H1 (cell line): ENCODE results near the gene GPRIN3. TPM values are rescaled to one million over a fixed set of nuclear protein-coding genes. Genes with fewer than 3 reads are reported as not detected.

ENCODE experiments used
- CTCF ChIA-PET: fragments of 300-600 bp; sonication (Branson Sonifier 250); formaldehyde crosslinking; loops from one replicate; lab custom pipeline; 2021; ENCODE audit not compliant: partially characterized antibody; lab: Charles Lee
- POLR2A ChIA-PET: fragments of 300-600 bp; sonication (Branson Sonifier 250); formaldehyde crosslinking; loops from one replicate; lab custom pipeline; 2021; ENCODE audit warnings: inconsistent platforms; ENCODE audit not compliant: partially characterized antibody; lab: Charles Lee
- DNase-seq, 2 experiments: peaks; one replicate each; pipeline versions ENCODE4 v3.0.0 to v3.0.0-alpha.2; 2010 to 2022; ENCODE audit warnings: low spot score in 2 of 2, low read depth in 1 of 2, mixed read lengths in 1 of 2
- FAIRE-seq: peaks from 2 replicates; lab custom pipeline; 2011; peaks lifted over from hg19 to GRCh38; lab: Jason Lieb, UNC
- H2AFZ ChIP-seq: 2 replicates; pipeline ENCODE4 v1.8.1; 2012; ENCODE audit warnings: low read length, inconsistent platforms
- H2AK5ac ChIP-seq: 2 replicates; pipeline ENCODE4 v1.6.1; 2013; ENCODE audit warnings: low read depth, low read length
- H2BK120ac ChIP-seq: replicated peaks from 2 replicates; pipeline ENCODE3; 2013; ENCODE audit warnings: low read depth, low read length, inconsistent platforms
- H2BK12ac ChIP-seq: 2 replicates; pipeline ENCODE4 v1.6.1; 2013; ENCODE audit warnings: low read depth, low read length
- H2BK15ac ChIP-seq: 2 replicates; pipeline ENCODE4 v1.6.1; 2013; ENCODE audit warnings: low read length
- H2BK20ac ChIP-seq: 2 replicates; pipeline ENCODE4 v1.6.1; 2013; ENCODE audit warnings: low read length
- H2BK5ac ChIP-seq: 2 replicates; pipeline ENCODE4 v1.6.1; 2013; ENCODE audit warnings: low read depth, low read length
- H3K14ac ChIP-seq: 2 replicates; pipeline ENCODE4 v1.6.1; 2013; ENCODE audit warnings: inconsistent platforms; ENCODE audit not compliant: insufficient read length
- H3K18ac ChIP-seq: 2 replicates; pipeline ENCODE4 v1.6.1; 2013; ENCODE audit warnings: low read length; ENCODE audit errors: extremely low read depth
- H3K23ac ChIP-seq: 2 replicates; pipeline ENCODE4 v1.6.1; 2013; ENCODE audit warnings: inconsistent platforms; ENCODE audit not compliant: insufficient read length
- H3K23me2 ChIP-seq: 2 replicates; pipeline ENCODE4 v1.6.1; 2013; ENCODE audit warnings: low read depth, low read length
- H3K27ac ChIP-seq: 2 replicates; pipeline ENCODE4 v1.6.1; 2011; ENCODE audit warnings: low read depth, low read length, inconsistent platforms
- H3K27me3 ChIP-seq, 4 experiments: replicated peaks in 1 of 4; 1 replicate in 1 of 4; 2 replicates in 3 of 4; pipeline versions ENCODE4 v1.6.1 to v1.8.1; 2011 to 2013; ENCODE audit warnings: low read length in 3 of 4, mild to moderate bottlenecking in 3 of 4, inconsistent platforms in 2 of 4, mixed read lengths in 2 of 4, moderate library complexity in 1 of 4; ENCODE audit not compliant: control insufficient read depth in 3 of 4, insufficient read depth in 3 of 4; ENCODE audit errors: extremely low read depth in 1 of 4
- H3K36me3 ChIP-seq, 4 experiments: 2 replicates each; pipeline versions ENCODE4 v1.6.1 to v1.8.1; 2011 to 2013; ENCODE audit warnings: mild to moderate bottlenecking in 4 of 4, low read length in 3 of 4, moderate library complexity in 2 of 4, control low read depth in 1 of 4, inconsistent platforms in 1 of 4; ENCODE audit not compliant: insufficient read depth in 4 of 4, control insufficient read depth in 2 of 4
- H3K4ac ChIP-seq: replicated peaks from 2 replicates; pipeline ENCODE3; 2013; ENCODE audit warnings: low read length, low read depth, mixed read lengths, inconsistent platforms; ENCODE audit not compliant: insufficient read length
- H3K4me1 ChIP-seq, 4 experiments: replicated peaks in 1 of 4; 1 replicate in 1 of 4; 2 replicates in 3 of 4; pipeline versions ENCODE4 v1.6.1 to v1.8.1; 2011 to 2013; ENCODE audit warnings: low read length in 3 of 4, inconsistent platforms in 2 of 4, mixed read lengths in 1 of 4; ENCODE audit not compliant: insufficient read depth in 4 of 4, control insufficient read depth in 3 of 4
- H3K4me2 ChIP-seq, 2 experiments: 2 replicates each; pipeline versions ENCODE4 v1.6.1 to v1.8.1; 2011 to 2013; ENCODE audit warnings: low read depth in 2 of 2, low read length in 2 of 2, control low read depth in 1 of 2, inconsistent platforms in 1 of 2, mild to moderate bottlenecking in 1 of 2; ENCODE audit not compliant: insufficient read depth in 1 of 2
- H3K4me3 ChIP-seq, 4 experiments: fragments of 200-600, 300-600 bp in 1 of 4; sonication (generic), shearing (Covaris generic), sonication (Bioruptor Twin) in 1 of 4; 2 replicates each; pipeline versions ENCODE4 v1.5.1 to v1.8.1; 2011 to 2016; ENCODE audit warnings: low read length in 4 of 4, low read depth in 3 of 4, control low read depth in 2 of 4, inconsistent platforms in 2 of 4, mild to moderate bottlenecking in 2 of 4, mixed read lengths in 1 of 4, moderate library complexity in 1 of 4; ENCODE audit not compliant: insufficient read depth in 2 of 4; ENCODE audit errors: extremely low read depth in 1 of 4
- H3K56ac ChIP-seq: replicated peaks from 2 replicates; pipeline ENCODE3; 2013; ENCODE audit warnings: low read depth, mild to moderate bottlenecking, mixed read lengths, low read length, inconsistent platforms; ENCODE audit not compliant: insufficient read length
- H3K79me1 ChIP-seq: 2 replicates; pipeline ENCODE4 v1.6.1; 2013; ENCODE audit warnings: low read depth, low read length, control low read depth
- H3K79me2 ChIP-seq, 2 experiments: 2 replicates each; pipeline versions ENCODE4 v1.6.1 to v1.8.1; 2012 to 2013; ENCODE audit warnings: low read length in 2 of 2, mild to moderate bottlenecking in 2 of 2, inconsistent platforms in 1 of 2; ENCODE audit not compliant: insufficient read depth in 2 of 2, control insufficient read depth in 1 of 2
- H3K9ac ChIP-seq, 4 experiments: replicated peaks in 1 of 4; 1 replicate in 1 of 4; 2 replicates in 3 of 4; pipeline versions ENCODE4 v1.6.1 to v1.8.1; 2011 to 2013; ENCODE audit warnings: low read depth in 3 of 4, low read length in 3 of 4, control low read depth in 2 of 4, mild to moderate bottlenecking in 2 of 4, moderate library complexity in 2 of 4, inconsistent platforms in 1 of 4; ENCODE audit errors: extremely low read depth in 1 of 4
- H3K9me3 ChIP-seq, 2 experiments: 2 replicates each; pipeline versions ENCODE4 v1.6.1 to v1.8.1; 2012 to 2013; ENCODE audit warnings: mild to moderate bottlenecking in 2 of 2, moderate library complexity in 2 of 2, control low read depth in 1 of 2, inconsistent platforms in 1 of 2, low read depth in 1 of 2, low read length in 1 of 2, mixed read lengths in 1 of 2; ENCODE audit not compliant: insufficient read depth in 2 of 2
- H4K20me1 ChIP-seq, 2 experiments: replicated peaks in 1 of 2; 2 replicates each; pipeline versions ENCODE3 to v1.8.1; 2011 to 2013; ENCODE audit warnings: inconsistent platforms in 2 of 2, low read length in 2 of 2, mild to moderate bottlenecking in 1 of 2; ENCODE audit not compliant: insufficient read depth in 2 of 2, control insufficient read depth in 1 of 2
- H4K5ac ChIP-seq: 2 replicates; pipeline ENCODE4 v1.6.1; 2013; ENCODE audit warnings: low read length, low read depth, mixed read lengths, inconsistent platforms; ENCODE audit not compliant: insufficient read length
- H4K8ac ChIP-seq: 2 replicates; pipeline ENCODE4 v1.8.0; 2013; ENCODE audit warnings: mild to moderate bottlenecking, moderate library complexity, low read length, inconsistent platforms; ENCODE audit not compliant: insufficient read depth; ENCODE audit errors: extremely low read depth
- H4K91ac ChIP-seq: replicated peaks from 2 replicates; pipeline ENCODE3; 2013; ENCODE audit warnings: low read length, mixed read lengths, inconsistent platforms; ENCODE audit not compliant: insufficient read length
- BACH1 ChIP-seq: IDR thresholded peaks from 2 replicates; pipeline ENCODE4 v1.6.1; 2012; ENCODE audit warnings: low read length, improper control_type of control experiment
- BRCA1 ChIP-seq: IDR thresholded peaks from 2 replicates; pipeline ENCODE4 v1.6.1; 2012; ENCODE audit warnings: low read depth, low read length, improper control_type of control experiment
- CBX8 ChIP-seq: fragments of 300-800, 300-1000 bp; sonication (generic); IDR thresholded peaks from 2 replicates; pipeline ENCODE4 v1.7.1; 2016; ENCODE audit warnings: low read depth, low read length, borderline replicate concordance
- CTCF ChIP-seq, 3 experiments: IDR thresholded peaks; 1 replicate in 2 of 3; 2 replicates in 1 of 3; pipeline versions ENCODE4 v1.5.1 to v1.6.1; 2011; ENCODE audit warnings: low read length in 3 of 3, mild to moderate bottlenecking in 3 of 3, inconsistent platforms in 2 of 3, low read depth in 1 of 3, moderate library complexity in 1 of 3; ENCODE audit not compliant: insufficient read depth in 1 of 3; ENCODE audit errors: control extremely low read depth in 1 of 3
- SIRT6 ChIP-seq: IDR thresholded peaks from one replicate; pipeline ENCODE4 v1.7.1; 2012; ENCODE audit warnings: low read length, inconsistent platforms
- SP4 ChIP-seq: IDR thresholded peaks from 2 replicates; pipeline ENCODE4 v1.6.1; 2012; ENCODE audit warnings: low read length, inconsistent platforms
- TAF1 ChIP-seq: IDR thresholded peaks from 2 replicates; pipeline ENCODE4 v1.6.1; 2011; ENCODE audit warnings: mild to moderate bottlenecking, low read depth, low read length
- TBP ChIP-seq: IDR thresholded peaks from 2 replicates; pipeline ENCODE4 v1.6.1; 2011; ENCODE audit warnings: low read depth, low read length, improper control_type of control experiment
- WGBS, 2 experiments: shearing (Covaris generic) in 1 of 2; methylation state at CpG; one replicate each; pipeline versions ENCODE4 v1.1.6 to v1.1.7; 2013 to 2015; ENCODE audit warnings: low lambda C conversion rate in 2 of 2, mixed read lengths in 2 of 2, inconsistent platforms in 1 of 2, low coverage in 1 of 2, missing lambda C conversion rate in 1 of 2; ENCODE audit not compliant: insufficient replicate concordance in 2 of 2, insufficient coverage in 1 of 2, insufficient read length in 1 of 2; ENCODE audit errors: extremely low coverage in 1 of 2, missing lambda C conversion rate in 1 of 2; 5-methylcytosine and 5-hydroxymethylcytosine counted together
- polyA plus RNA-seq, 7 experiments: library from polyadenylated mRNA; depleted of rRNA in 3 of 7; stranded (reverse) in 5 of 7; unstranded in 2 of 7; fragments of >200 nt in 5 of 7; fragments of 200-250 nt in 2 of 7; gene quantifications; 1 replicate in 5 of 7; 2 replicates in 1 of 7; 4 replicates in 1 of 7; pipeline versions ENCODE4 v1.2.1 to v1.2.3, GENCODE V29; 2011 to 2013; ENCODE audit warnings: missing spikeins in 2 of 7, mixed read lengths in 2 of 7
- total RNA-seq: library from RNA; stranded (reverse); fragmentation: NEBNext Ultra II Directional; extraction: Animal tissue kit (Norgen Biotek cat#: 25700); gene quantifications from 2 replicates; pipeline ENCODE4 v1.2.1, GENCODE V29; 2021
- TF ChIP-seq, protein P1 (sequence below): IDR thresholded peaks from 2 replicates; pipeline ENCODE4 v1.6.1; 2012; ENCODE audit warnings: low read length, inconsistent platforms
- TF ChIP-seq, protein P2 (sequence below): IDR thresholded peaks from 2 replicates; pipeline ENCODE4 v1.6.1; 2012; ENCODE audit warnings: inconsistent platforms

GPRIN3 gene
- total and polyA plus RNA-seq, 2 of the 8 experiments (the other 6 are each of a cell fraction or from before 2014, with no cell fraction given): 0.17 to 1.4 TPM

DNA sequence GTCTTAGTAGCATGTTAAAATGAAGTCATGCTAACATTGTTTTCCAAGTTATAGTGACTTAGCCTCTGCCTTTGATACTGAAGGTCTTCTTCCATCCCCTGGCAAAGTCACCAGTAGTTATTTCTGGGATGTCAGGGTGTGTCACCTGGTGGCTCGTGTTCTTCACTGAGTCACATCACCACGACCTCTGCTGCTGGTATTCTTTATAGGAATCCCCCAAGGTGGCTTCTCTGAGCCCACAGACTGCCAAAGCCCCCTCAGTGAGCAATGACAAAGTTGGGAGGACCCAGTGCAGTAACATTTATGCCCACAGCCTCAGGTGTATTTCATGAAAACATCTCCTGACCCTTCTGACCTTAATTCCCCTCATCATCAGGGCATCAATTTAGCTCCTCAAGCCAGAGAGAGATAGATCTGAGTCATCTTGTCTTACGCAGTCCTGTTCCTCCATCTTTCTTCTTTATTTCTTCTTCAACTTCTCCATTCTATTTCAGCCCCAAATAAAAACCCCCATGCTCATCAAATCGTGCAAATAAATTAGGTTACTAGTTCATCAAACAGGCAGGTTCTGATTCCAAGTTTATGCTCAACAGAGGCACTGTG lies 29.3 kb upstream of the GPRIN3 start:
- Histone ChIP-seq H4K5ac (no peak overlapping the region), H3K27me3 (no peaks in the 10 kb centered on the region), H3K4me1 (no peaks in the 10 kb centered on the region), H3K36me3 (no peaks in the 10 kb centered on the region), H4K8ac (no peak overlapping the region), H2BK120ac (no peak overlapping the region), H3K4me2 (no peak overlapping the region), H2BK15ac (no peak overlapping the region), H3K4me3 (no peak overlapping the region), H2BK12ac (no peak overlapping the region), H3K14ac (no peak overlapping the region), H3K23me2 (no peaks in the 10 kb centered on the region), H3K23ac (no peak overlapping the region), H3K18ac (no peak overlapping the region), H4K91ac (no peak overlapping the region), H3K27ac (no peak overlapping the region), H3K4ac (no peak overlapping the region), H2AFZ (no peak overlapping the region), H3K9me3 (no peaks in the 10 kb centered on the region), H2AK5ac (no peak overlapping the region), H4K20me1 (no peaks in the 10 kb centered on the region), H2BK5ac (no peak overlapping the region), H3K79me1 (no peaks in the 10 kb centered on the region), H3K79me2 (no peaks in the 10 kb centered on the region), H3K9ac (no peak overlapping the region), H3K56ac (no peak overlapping the region), H2BK20ac (no peak overlapping the region)
- no peak for DNase-seq
- CTCF ChIA-PET: no interaction called here
- WGBS, 2 experiments: 65% methylated on average over 4 of the region's 4 CpGs; no CpG with 5 or more reads in 1 of the 2 experiments
- FAIRE-seq: no peak
- POLR2A ChIA-PET: no interaction called here
- TF ChIP-seq SP4 (no peak), CTCF (IDR thresholded peaks at IDR 0.05; ENCODE audit: control extremely low read depth in 1 of 3, insufficient read depth in 1 of 3, low read depth in 1 of 3, low read length in 3 of 3) (no peak), BRCA1 (no peak), SIRT6 (no peak), TAF1 (no peak), CBX8 (no peak), TBP (no peak), BACH1 (no peak)
- TF ChIP-seq, protein P1, sequence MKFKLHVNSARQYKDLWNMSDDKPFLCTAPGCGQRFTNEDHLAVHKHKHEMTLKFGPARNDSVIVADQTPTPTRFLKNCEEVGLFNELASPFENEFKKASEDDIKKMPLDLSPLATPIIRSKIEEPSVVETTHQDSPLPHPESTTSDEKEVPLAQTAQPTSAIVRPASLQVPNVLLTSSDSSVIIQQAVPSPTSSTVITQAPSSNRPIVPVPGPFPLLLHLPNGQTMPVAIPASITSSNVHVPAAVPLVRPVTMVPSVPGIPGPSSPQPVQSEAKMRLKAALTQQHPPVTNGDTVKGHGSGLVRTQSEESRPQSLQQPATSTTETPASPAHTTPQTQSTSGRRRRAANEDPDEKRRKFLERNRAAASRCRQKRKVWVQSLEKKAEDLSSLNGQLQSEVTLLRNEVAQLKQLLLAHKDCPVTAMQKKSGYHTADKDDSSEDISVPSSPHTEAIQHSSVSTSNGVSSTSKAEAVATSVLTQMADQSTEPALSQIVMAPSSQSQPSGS: no peak
- TF ChIP-seq, protein P2, sequence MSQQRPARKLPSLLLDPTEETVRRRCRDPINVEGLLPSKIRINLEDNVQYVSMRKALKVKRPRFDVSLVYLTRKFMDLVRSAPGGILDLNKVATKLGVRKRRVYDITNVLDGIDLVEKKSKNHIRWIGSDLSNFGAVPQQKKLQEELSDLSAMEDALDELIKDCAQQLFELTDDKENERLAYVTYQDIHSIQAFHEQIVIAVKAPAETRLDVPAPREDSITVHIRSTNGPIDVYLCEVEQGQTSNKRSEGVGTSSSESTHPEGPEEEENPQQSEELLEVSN: no peak
